Measurements from ENCODE around the gene PRKD1. TPM values are rescaled to one million over a fixed set of nuclear protein-coding genes. Genes with fewer than 3 reads are reported as not detected.

PRKD1 gene
- total RNA-seq, 2 donors from 2014 or later = 12.0 to 12.6 TPM

DNA sequence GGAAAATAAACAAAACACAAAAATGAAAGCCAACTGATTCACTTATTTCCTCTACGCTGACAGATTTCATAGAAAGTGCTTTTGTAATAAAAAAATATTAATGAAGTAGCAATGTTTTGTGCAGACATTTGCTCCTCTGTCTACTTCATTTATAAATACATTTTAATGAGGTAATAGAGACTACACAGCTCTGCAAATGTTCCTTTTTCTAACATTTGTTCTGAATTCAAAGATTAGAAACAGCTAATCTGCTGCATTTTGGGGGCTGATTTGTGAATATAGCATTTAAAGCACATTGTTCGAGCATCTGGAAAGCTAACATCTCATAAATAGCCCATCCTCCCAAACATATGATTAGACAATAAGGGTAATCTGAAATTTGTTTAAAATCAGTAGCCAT, 97.8 kb downstream of the PRKD1 start:
- Histone ChIP-seq H3K9me3 (ENCODE audit: control insufficient read depth, low read length) (no peaks in the 10 kb centered on the region), H3K4me3 (ENCODE audit: low read length) (no peak overlapping the region), H3K36me3 (ENCODE audit: control insufficient read depth, insufficient read depth, low read length) (no peaks in the 10 kb centered on the region), H3K27ac (ENCODE audit: low read depth, low read length) (no peak overlapping the region), H3K9ac (ENCODE audit: extremely low read depth, low read length, poor library complexity, severe bottlenecking) (no peak overlapping the region), H3K27me3 (ENCODE audit: control insufficient read depth, insufficient read depth, low read length, poor library complexity, severe bottlenecking) (no peaks in the 10 kb centered on the region), H3K4me1 (ENCODE audit: control insufficient read depth, insufficient read depth, low read length) (no peaks in the 10 kb centered on the region)
- H3K9me3 Mint-ChIP-seq = no peaks in the 10 kb centered on the region
- DNase-seq = no peak
- no peaks in the 10 kb centered on the region for H3K27me3 Mint-ChIP-seq (ENCODE audit: insufficient read depth)
- no peaks in the 10 kb centered on the region for H3K36me3 Mint-ChIP-seq (ENCODE audit: low read depth)
- TF ChIP-seq, protein P1, sequence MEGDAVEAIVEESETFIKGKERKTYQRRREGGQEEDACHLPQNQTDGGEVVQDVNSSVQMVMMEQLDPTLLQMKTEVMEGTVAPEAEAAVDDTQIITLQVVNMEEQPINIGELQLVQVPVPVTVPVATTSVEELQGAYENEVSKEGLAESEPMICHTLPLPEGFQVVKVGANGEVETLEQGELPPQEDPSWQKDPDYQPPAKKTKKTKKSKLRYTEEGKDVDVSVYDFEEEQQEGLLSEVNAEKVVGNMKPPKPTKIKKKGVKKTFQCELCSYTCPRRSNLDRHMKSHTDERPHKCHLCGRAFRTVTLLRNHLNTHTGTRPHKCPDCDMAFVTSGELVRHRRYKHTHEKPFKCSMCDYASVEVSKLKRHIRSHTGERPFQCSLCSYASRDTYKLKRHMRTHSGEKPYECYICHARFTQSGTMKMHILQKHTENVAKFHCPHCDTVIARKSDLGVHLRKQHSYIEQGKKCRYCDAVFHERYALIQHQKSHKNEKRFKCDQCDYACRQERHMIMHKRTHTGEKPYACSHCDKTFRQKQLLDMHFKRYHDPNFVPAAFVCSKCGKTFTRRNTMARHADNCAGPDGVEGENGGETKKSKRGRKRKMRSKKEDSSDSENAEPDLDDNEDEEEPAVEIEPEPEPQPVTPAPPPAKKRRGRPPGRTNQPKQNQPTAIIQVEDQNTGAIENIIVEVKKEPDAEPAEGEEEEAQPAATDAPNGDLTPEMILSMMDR (conservative IDR thresholded peaks at IDR 0.05) = no peak
- WGBS, 2 experiments (ENCODE audit: insufficient coverage in 1 of 2, insufficient read length in 1 of 2) = 100% methylated on average over 1 of the region's 2 CpGs; no CpG with 5 or more reads in 1 of the 2 experiments
- no peak overlapping the region for H3K27ac Mint-ChIP-seq
- no peaks in the 10 kb centered on the region for H3K4me1 Mint-ChIP-seq
- no peak overlapping the region for H3K4me3 Mint-ChIP-seq

DNA sequence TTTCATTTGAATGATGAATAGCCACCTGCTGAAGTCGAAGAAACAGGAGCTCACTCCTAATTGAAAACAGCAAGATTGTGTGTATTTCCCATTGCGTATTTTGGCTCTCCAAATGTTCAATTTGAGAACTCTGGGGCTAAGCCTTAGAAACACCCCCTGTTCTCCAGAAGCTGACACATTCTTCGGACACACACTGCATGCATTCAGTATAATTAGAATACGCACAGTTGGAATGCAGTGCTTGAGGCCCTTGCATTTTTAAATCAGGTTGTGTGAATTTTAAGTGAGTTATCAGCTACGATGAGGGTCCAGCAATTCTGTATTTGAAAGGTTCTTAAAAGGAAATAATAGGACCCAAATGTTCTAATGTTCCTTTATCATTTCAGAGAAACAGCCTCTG, 103.8 kb downstream of the PRKD1 start:
- Histone ChIP-seq H3K27ac (ENCODE audit: low read depth, low read length) (peak overlapping the region; percentile 12), H3K9ac (ENCODE audit: extremely low read depth, low read length, poor library complexity, severe bottlenecking) (no peak overlapping the region), H3K27me3 (ENCODE audit: control insufficient read depth, insufficient read depth, low read length, poor library complexity, severe bottlenecking) (no peaks in the 10 kb centered on the region), H3K36me3 (ENCODE audit: control insufficient read depth, insufficient read depth, low read length) (no peaks in the 10 kb centered on the region), H3K4me3 (ENCODE audit: low read length) (no peak overlapping the region), H3K4me1 (ENCODE audit: control insufficient read depth, insufficient read depth, low read length) (no peaks in the 10 kb centered on the region), H3K9me3 (ENCODE audit: control insufficient read depth, low read length) (no peaks in the 10 kb centered on the region)
- no peaks in the 10 kb centered on the region for H3K36me3 Mint-ChIP-seq (ENCODE audit: low read depth)
- no peaks in the 10 kb centered on the region for H3K9me3 Mint-ChIP-seq
- peaks cover 5% of the 10 kb centered on the region for H3K4me1 Mint-ChIP-seq
- no peaks in the 10 kb centered on the region for H3K27me3 Mint-ChIP-seq (ENCODE audit: insufficient read depth)
- H3K27ac Mint-ChIP-seq = no peak overlapping the region
- 92 to 100% methylated on average over 1 to 5 of the region's 5 CpGs for WGBS, 2 experiments (ENCODE audit: insufficient coverage in 1 of 2, insufficient read length in 1 of 2)
- no peak overlapping the region for H3K4me3 Mint-ChIP-seq
- DNase-seq = no peak
- TF ChIP-seq, protein P1 (conservative IDR thresholded peaks at IDR 0.05) = no peak

DNA sequence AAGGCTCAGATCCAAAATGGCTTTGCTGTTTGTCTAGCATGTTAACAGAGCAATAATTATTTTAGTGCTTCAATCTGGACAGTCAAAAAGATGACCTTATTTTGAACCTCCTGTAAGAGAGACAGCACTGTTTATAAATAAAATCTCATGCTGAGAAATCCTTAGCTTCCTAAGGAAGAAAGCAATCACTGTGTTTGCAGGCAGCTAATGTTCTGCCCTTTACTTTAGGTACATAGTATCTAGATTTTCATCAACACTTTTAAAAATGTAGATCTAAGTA, 105.3 kb downstream of the PRKD1 start:
- no peaks in the 10 kb centered on the region for H3K27me3 Mint-ChIP-seq (ENCODE audit: insufficient read depth)
- no peaks in the 10 kb centered on the region for H3K36me3 Mint-ChIP-seq (ENCODE audit: low read depth)
- no peaks in the 10 kb centered on the region for H3K27me3 ChIP-seq (ENCODE audit: control insufficient read depth, insufficient read depth, low read length, poor library complexity, severe bottlenecking)
- H3K4me1 ChIP-seq (ENCODE audit: control insufficient read depth, insufficient read depth, low read length) = no peaks in the 10 kb centered on the region
- TF ChIP-seq, protein P1 (conservative IDR thresholded peaks at IDR 0.05) = no peak
- no peak overlapping the region for H3K4me3 ChIP-seq (ENCODE audit: low read length)
- H3K9me3 ChIP-seq (ENCODE audit: control insufficient read depth, low read length) = no peaks in the 10 kb centered on the region
- H3K9ac ChIP-seq (ENCODE audit: extremely low read depth, low read length, poor library complexity, severe bottlenecking) = no peak overlapping the region
- H3K4me1 Mint-ChIP-seq = peaks cover 7% of the 10 kb centered on the region
- no peak for DNase-seq
- no peaks in the 10 kb centered on the region for H3K9me3 Mint-ChIP-seq
- peak overlapping the region; percentile 49 for H3K27ac Mint-ChIP-seq
- no peak overlapping the region for H3K4me3 Mint-ChIP-seq
- H3K27ac ChIP-seq (ENCODE audit: low read depth, low read length) = peak overlapping the region; percentile 9
- no peaks in the 10 kb centered on the region for H3K36me3 ChIP-seq (ENCODE audit: control insufficient read depth, insufficient read depth, low read length)
